Endodermal cell (in vitro differentiated cells): ENCODE results near the gene MICALL2. TPM values are rescaled to one million over a fixed set of nuclear protein-coding genes. Genes with fewer than 3 reads are reported as not detected.

Source experiments
- DNase-seq: peaks from one replicate; pipeline ENCODE4 v3.0.0-alpha.2; 2017
- H3K27ac ChIP-seq: 2 replicates; pipeline ENCODE4 v1.5.1; 2013; ENCODE audit warnings: mild to moderate bottlenecking, low read depth, low read length, moderate library complexity
- H3K27me3 ChIP-seq: 2 replicates; pipeline ENCODE4 v1.6.1; 2013; ENCODE audit warnings: mild to moderate bottlenecking, low read length, moderate library complexity; ENCODE audit not compliant: insufficient read depth, control insufficient read depth, poor library complexity, severe bottlenecking
- H3K36me3 ChIP-seq: 2 replicates; pipeline ENCODE4 v1.7.0; 2013; ENCODE audit warnings: mild to moderate bottlenecking, low read length, moderate library complexity; ENCODE audit not compliant: control insufficient read depth, insufficient read depth
- H3K4me1 ChIP-seq: one replicate; pipeline ENCODE4 v1.7.0; 2013; ENCODE audit warnings: low read length; ENCODE audit not compliant: control insufficient read depth, insufficient read depth
- H3K4me3 ChIP-seq: 2 replicates; pipeline ENCODE4 v1.5.1; 2013; ENCODE audit warnings: mild to moderate bottlenecking, low read length, moderate library complexity
- H3K9ac ChIP-seq: 2 replicates; pipeline ENCODE4 v1.6.1; 2013; ENCODE audit warnings: mild to moderate bottlenecking, low read length, moderate library complexity; ENCODE audit not compliant: poor library complexity, severe bottlenecking; ENCODE audit errors: extremely low read depth
- H3K9me3 ChIP-seq: 2 replicates; pipeline ENCODE4 v1.6.1; 2013; ENCODE audit warnings: mild to moderate bottlenecking, low read length, moderate library complexity; ENCODE audit not compliant: control insufficient read depth
- H3K27ac Mint-ChIP-seq: 2 replicates; pipeline ENCODE4 v1.8.0; 2020; ENCODE audit warnings: mixed read lengths
- H3K27me3 Mint-ChIP-seq: 2 replicates; pipeline ENCODE4 v1.8.0; 2021; ENCODE audit warnings: mild to moderate bottlenecking, mixed read lengths; ENCODE audit not compliant: insufficient read depth
- H3K36me3 Mint-ChIP-seq: 2 replicates; pipeline ENCODE4 v1.8.0; 2020; ENCODE audit warnings: low read depth, mixed read lengths
- H3K4me1 Mint-ChIP-seq: 2 replicates; pipeline ENCODE4 v1.8.0; 2020; ENCODE audit warnings: mixed read lengths
- H3K4me3 Mint-ChIP-seq: 2 replicates; pipeline ENCODE4 v1.8.0; 2020; ENCODE audit warnings: mild to moderate bottlenecking, moderate library complexity, mixed read lengths
- H3K9me3 Mint-ChIP-seq: 2 replicates; pipeline ENCODE4 v1.8.0; 2020; ENCODE audit warnings: mild to moderate bottlenecking, mixed read lengths
- CTCF ChIP-seq: fragments of 200-600 bp; sonication (generic); conservative IDR thresholded peaks from 2 replicates; pipeline ENCODE4 v1.5.0; 2021; ENCODE audit warnings: antibody characterized with exemption, mild to moderate bottlenecking
- WGBS, 2 experiments: methylation state at CpG; one replicate each; pipeline versions ENCODE4 v1.1.5 to v1.1.7; 2013; ENCODE audit warnings: missing lambda C conversion rate in 2 of 2, mixed read lengths in 1 of 2; ENCODE audit not compliant: insufficient coverage in 1 of 2, insufficient read length in 1 of 2; 5-methylcytosine and 5-hydroxymethylcytosine counted together
- total RNA-seq, 2 donors: library from RNA; stranded (reverse); fragmentation: NEBNext Ultra II Directional in 1 of 2; extraction: Animal tissue kit (Norgen Biotek cat#: 25700) in 1 of 2; gene quantifications; 2 replicates in 1 of 2; 3 replicates in 1 of 2; pipeline ENCODE4 v1.2.1, GENCODE V29; 2021

Gene MICALL2
- total RNA-seq, 2 donors from 2014 or later = 19.4 to 24.8 TPM

GRCh38 chr7:1457059-1457948 lies 2.0 kb downstream of the MICALL2 start:
- Histone ChIP-seq H3K36me3 (no peaks in the 10 kb centered on the region), H3K27me3 (no peaks in the 10 kb centered on the region), H3K9me3 (no peaks in the 10 kb centered on the region), H3K9ac (no peak overlapping the region), H3K4me3 (no peak overlapping the region), H3K4me1 (no peaks in the 10 kb centered on the region), H3K27ac (no peak overlapping the region)
- Mint-ChIP-seq H3K4me3 (peak overlapping the region; percentile 58), H3K36me3 (no peaks in the 10 kb centered on the region), H3K9me3 (no peaks in the 10 kb centered on the region), H3K27ac (peak overlapping the region; percentile 64), H3K4me1 (peaks cover 7% of the 10 kb centered on the region), H3K27me3 (peaks cover 2% of the 10 kb centered on the region)
- DNase-seq = no peak
- no peak for TF ChIP-seq CTCF
- 85 to 87% methylated on average over 14 to 18 of the region's 18 CpGs for WGBS, 2 experiments

GRCh38 chr7:1455955-1456354 lies 3.3 kb downstream of the MICALL2 start:
- peaks cover 3% of the 10 kb centered on the region for H3K4me1 Mint-ChIP-seq
- peaks cover 2% of the 10 kb centered on the region for H3K27me3 Mint-ChIP-seq
- no peaks in the 10 kb centered on the region for H3K36me3 ChIP-seq
- no peak overlapping the region for H3K27ac ChIP-seq
- TF ChIP-seq CTCF = no peak
- no peak for DNase-seq
- H3K27me3 ChIP-seq = no peaks in the 10 kb centered on the region
- no peaks in the 10 kb centered on the region for H3K9me3 ChIP-seq
- no peaks in the 10 kb centered on the region for H3K4me1 ChIP-seq
- 90 to 93% methylated on average over 11 to 13 of the region's 13 CpGs for WGBS, 2 experiments
- H3K4me3 ChIP-seq = no peak overlapping the region
- no peaks in the 10 kb centered on the region for H3K36me3 Mint-ChIP-seq
- no peak overlapping the region for H3K9ac ChIP-seq
- H3K4me3 Mint-ChIP-seq = no peak overlapping the region
- H3K9me3 Mint-ChIP-seq = no peaks in the 10 kb centered on the region
- H3K27ac Mint-ChIP-seq = no peak overlapping the region

- H3K9me3 ChIP-seq = no peaks in the 10 kb centered on the region
- Mint-ChIP-seq H3K9me3 (no peaks in the 10 kb centered on the region), H3K27me3 (peaks cover 2% of the 10 kb centered on the region), H3K36me3 (no peaks in the 10 kb centered on the region), H3K4me3 (no peak overlapping the region), H3K4me1 (peaks cover 3% of the 10 kb centered on the region), H3K27ac (no peak overlapping the region)
- peak; percentile 74 for DNase-seq
- H3K27ac ChIP-seq = no peak overlapping the region
- H3K4me1 ChIP-seq = no peaks in the 10 kb centered on the region
- no peak overlapping the region for H3K9ac ChIP-seq
- H3K36me3 ChIP-seq = no peaks in the 10 kb centered on the region
- TF ChIP-seq CTCF = no peak
- no peaks in the 10 kb centered on the region for H3K27me3 ChIP-seq
- H3K4me3 ChIP-seq = no peak overlapping the region
- 88 to 92% methylated on average over 8 to 26 of the region's 26 CpGs for WGBS, 2 experiments
Observed at GRCh38 chr7:1455241-1455939, 3.9 kb downstream of the MICALL2 start.
